Tibial nerve (tissue), 4 donors: ENCODE measurements around the gene NTSR1. TPM values are rescaled to one million over a fixed set of nuclear protein-coding genes. Genes with fewer than 3 reads are reported as not detected.

Source experiments
- DNase-seq, 2 donors: peaks; one replicate each; pipeline ENCODE4 v3.0.0-alpha.2; 2019; ENCODE audit warnings: low spot score in 2 of 2
- H3K27ac ChIP-seq, 4 donors: fragments of 200-600 bp; sonication (generic) in 3 of 4; one replicate each; pipeline ENCODE4 v1.5.1; 2017 to 2019; ENCODE audit warnings: mild to moderate bottlenecking in 1 of 4
- H3K27me3 ChIP-seq, 2 donors: fragments of 200-600 bp; sonication (generic) in 1 of 2; one replicate each; pipeline versions ENCODE4 v1.5.1 to v1.6.0; 2017 to 2019
- H3K36me3 ChIP-seq, 3 donors: fragments of 200-600 bp; sonication (generic); one replicate each; pipeline ENCODE4 v1.5.1; 2018 to 2019
- H3K4me1 ChIP-seq, 4 donors: fragments of 200-600 bp; sonication (generic) in 3 of 4; one replicate each; pipeline ENCODE4 v1.5.1; 2017 to 2019
- H3K4me3 ChIP-seq, 4 donors: fragments of 200-600 bp; sonication (generic) in 3 of 4; one replicate each; pipeline ENCODE4 v1.5.1; 2017 to 2019; ENCODE audit warnings: mild to moderate bottlenecking in 1 of 4, moderate library complexity in 1 of 4
- H3K9me3 ChIP-seq, 4 donors: fragments of 200-600 bp; sonication (generic) in 3 of 4; one replicate each; pipeline ENCODE4 v1.5.1; 2017 to 2019
- EP300 ChIP-seq, 2 donors: sonication (generic); formaldehyde crosslinking; IDR thresholded peaks; one replicate each; pipeline ENCODE4 v1.6.1; 2017; ENCODE audit warnings: antibody characterized with exemption in 2 of 2, mild to moderate bottlenecking in 1 of 2
- POLR2A ChIP-seq, 2 donors: fragments of 450-650 bp; IDR thresholded peaks; one replicate each; pipeline ENCODE4 v1.6.1; 2017; ENCODE audit warnings: antibody characterized with exemption in 2 of 2, mild to moderate bottlenecking in 2 of 2, moderate library complexity in 2 of 2
- WGBS, 2 donors: methylation state at CpG; one replicate each; pipeline ENCODE4 v1.1.5; 2018; 5-methylcytosine and 5-hydroxymethylcytosine counted together
- total RNA-seq, 4 donors: library from RNA; depleted of rRNA; stranded (reverse); fragments of >200 nt; gene quantifications; one replicate each; pipeline ENCODE4 v1.1.0, GENCODE V29; 2016
- TF ChIP-seq, protein P1 (sequence below), 5 experiments: fragments of 200-600 bp in 3 of 5; fragments of 450-650 bp in 2 of 5; sonication (generic) in 3 of 5; IDR thresholded peaks; one replicate each; pipeline ENCODE4 v1.5.1; 2016 to 2019; ENCODE audit warnings: antibody characterized with exemption in 5 of 5, mild to moderate bottlenecking in 3 of 5, moderate library complexity in 2 of 5

The NTSR1 gene
- total RNA-seq, 4 donors from 2014 or later, result 0.30 TPM; not detected in 3

DNA sequence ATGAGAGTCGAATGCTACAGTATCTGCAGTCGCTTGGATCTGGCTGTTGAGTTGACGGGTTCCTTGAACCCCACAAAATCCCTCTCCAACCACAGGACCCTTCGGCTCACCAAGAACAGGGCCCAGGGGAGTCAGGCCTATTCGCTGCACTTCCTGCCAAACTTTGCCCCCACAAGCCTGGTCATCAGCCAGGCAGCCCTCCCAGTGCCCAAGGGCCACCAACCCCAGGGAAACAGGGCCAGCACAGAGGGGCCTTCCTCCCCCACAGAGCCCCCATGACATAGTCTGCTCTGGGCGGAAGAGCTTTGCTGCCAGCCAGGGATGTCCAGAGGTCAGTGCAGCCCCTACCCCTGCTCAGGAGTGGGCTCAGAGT is 53.1 kb downstream of the NTSR1 start:
- no peak for TF ChIP-seq EP300 (IDR thresholded peaks at IDR 0.05)
- TF ChIP-seq, protein P1, sequence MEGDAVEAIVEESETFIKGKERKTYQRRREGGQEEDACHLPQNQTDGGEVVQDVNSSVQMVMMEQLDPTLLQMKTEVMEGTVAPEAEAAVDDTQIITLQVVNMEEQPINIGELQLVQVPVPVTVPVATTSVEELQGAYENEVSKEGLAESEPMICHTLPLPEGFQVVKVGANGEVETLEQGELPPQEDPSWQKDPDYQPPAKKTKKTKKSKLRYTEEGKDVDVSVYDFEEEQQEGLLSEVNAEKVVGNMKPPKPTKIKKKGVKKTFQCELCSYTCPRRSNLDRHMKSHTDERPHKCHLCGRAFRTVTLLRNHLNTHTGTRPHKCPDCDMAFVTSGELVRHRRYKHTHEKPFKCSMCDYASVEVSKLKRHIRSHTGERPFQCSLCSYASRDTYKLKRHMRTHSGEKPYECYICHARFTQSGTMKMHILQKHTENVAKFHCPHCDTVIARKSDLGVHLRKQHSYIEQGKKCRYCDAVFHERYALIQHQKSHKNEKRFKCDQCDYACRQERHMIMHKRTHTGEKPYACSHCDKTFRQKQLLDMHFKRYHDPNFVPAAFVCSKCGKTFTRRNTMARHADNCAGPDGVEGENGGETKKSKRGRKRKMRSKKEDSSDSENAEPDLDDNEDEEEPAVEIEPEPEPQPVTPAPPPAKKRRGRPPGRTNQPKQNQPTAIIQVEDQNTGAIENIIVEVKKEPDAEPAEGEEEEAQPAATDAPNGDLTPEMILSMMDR (IDR thresholded peaks at IDR 0.05), result no peak
- TF ChIP-seq POLR2A (IDR thresholded peaks at IDR 0.05), result no peak
- 90 to 94% methylated on average over 6 of the region's 6 CpGs for WGBS, 2 donors
- peaks cover 0 to 11% (median 0%) of the 10 kb centered on the region in 4 donors for H3K9me3 ChIP-seq
- peaks cover 0 to 4% (median 0%) of the 10 kb centered on the region in 4 donors for H3K4me1 ChIP-seq
- no peak overlapping the region for H3K27ac ChIP-seq
- H3K36me3 ChIP-seq, result no peaks in the 10 kb centered on the region
- H3K27me3 ChIP-seq, result peaks cover 0 to 66% of the 10 kb centered on the region in 2 donors
- DNase-seq, result no peak
- no peak overlapping the region for H3K4me3 ChIP-seq

DNA sequence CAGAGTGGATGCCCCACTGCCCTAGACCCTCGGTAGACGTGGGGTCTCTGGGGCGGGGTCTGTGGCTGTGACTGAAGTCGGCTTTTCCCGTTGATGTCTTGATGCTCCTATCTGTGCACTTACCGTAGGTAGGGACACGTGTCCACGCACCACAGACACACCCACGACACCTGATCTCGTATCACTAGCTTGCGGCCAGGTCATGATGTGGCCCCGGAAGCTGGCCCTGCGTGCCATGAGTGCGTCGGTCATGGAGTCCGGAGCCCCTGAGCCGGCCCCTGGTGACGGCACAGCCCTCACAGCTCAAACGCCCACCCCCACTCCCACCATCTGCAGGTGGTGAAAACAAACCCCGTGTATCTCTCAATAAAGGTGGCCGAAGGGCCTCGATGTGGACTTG is 53.7 kb downstream of the NTSR1 start:
- H3K36me3 ChIP-seq, result no peaks in the 10 kb centered on the region
- H3K4me1 ChIP-seq, result peaks cover 0 to 4% (median 0%) of the 10 kb centered on the region in 4 donors
- no peak overlapping the region for H3K4me3 ChIP-seq
- H3K9me3 ChIP-seq, result peaks cover 0 to 5% (median 0%) of the 10 kb centered on the region in 4 donors
- WGBS, 2 donors, result 90 to 94% methylated on average over 22 of the region's 22 CpGs
- no peak overlapping the region for H3K27ac ChIP-seq
- DNase-seq, result no peak
- TF ChIP-seq, protein P1 (IDR thresholded peaks at IDR 0.05), result no peak
- TF ChIP-seq EP300 (IDR thresholded peaks at IDR 0.05) (no peak), POLR2A (IDR thresholded peaks at IDR 0.05) (no peak)
- H3K27me3 ChIP-seq, result peaks cover 0 to 70% of the 10 kb centered on the region in 2 donors

DNA sequence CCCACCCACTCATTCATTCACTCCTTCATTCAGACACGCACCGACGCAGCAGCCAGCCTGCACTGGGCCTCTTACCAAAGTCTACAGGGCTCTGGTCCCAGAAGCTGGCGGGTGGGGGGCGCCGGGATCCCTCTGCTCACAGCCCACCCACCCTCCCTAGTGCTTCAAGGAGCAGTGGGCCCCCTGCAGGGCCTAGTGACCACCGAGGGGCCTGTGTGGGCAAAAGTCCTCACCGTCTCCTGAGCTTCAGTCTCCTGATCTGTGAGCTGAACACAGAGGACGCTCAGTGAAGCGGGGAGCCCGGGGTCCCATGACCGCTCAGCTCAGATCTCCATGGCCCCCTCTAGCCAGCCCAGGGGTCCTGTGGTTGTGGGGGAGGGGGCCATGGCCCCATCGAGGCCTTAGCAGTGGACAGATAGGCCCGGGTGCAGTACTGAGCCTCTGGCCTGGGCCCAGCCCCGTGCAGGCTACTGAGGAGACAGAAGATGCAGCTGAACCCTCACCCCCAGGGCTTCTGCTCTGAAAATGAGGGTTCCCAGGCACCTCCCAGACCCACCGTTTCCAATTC is 54.2 kb downstream of the NTSR1 start:
- Histone ChIP-seq H3K9me3 (no peaks in the 10 kb centered on the region), H3K4me3 (no peak overlapping the region), H3K36me3 (no peaks in the 10 kb centered on the region), H3K27me3 (peaks cover 0 to 74% of the 10 kb centered on the region in 2 donors), H3K27ac (no peak overlapping the region), H3K4me1 (peaks cover 0 to 4% (median 0%) of the 10 kb centered on the region in 4 donors)
- no peak for DNase-seq
- TF ChIP-seq EP300 (IDR thresholded peaks at IDR 0.05) (no peak), POLR2A (IDR thresholded peaks at IDR 0.05) (no peak)
- TF ChIP-seq, protein P1 (IDR thresholded peaks at IDR 0.05), result no peak
- WGBS, 2 donors, result 85 to 86% methylated on average over 14 to 15 of the region's 16 CpGs

DNA sequence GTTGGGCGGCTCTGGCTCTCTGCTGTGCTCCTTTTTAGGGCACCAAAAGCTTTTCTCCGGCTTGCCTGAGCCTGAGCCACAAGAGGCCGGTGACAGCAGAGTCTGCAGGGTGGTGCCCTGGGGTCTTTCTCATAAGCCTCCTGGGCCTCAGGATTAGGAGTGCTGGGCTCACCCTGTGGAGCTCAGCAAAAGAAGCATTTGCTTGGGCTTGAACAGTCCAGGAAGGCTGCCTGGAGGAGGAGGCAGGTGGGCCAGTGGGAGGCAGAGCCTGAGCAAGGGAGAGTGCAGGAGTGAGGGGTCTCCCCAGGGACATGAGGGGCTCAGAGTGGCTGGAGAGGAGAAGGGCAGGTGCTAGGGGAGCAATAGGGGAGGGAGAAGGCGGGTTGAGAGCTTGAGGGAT is 54.8 kb downstream of the NTSR1 start:
- peaks cover 0 to 9% (median 0%) of the 10 kb centered on the region in 4 donors for H3K4me1 ChIP-seq
- no peak for TF ChIP-seq EP300 (IDR thresholded peaks at IDR 0.05)
- TF ChIP-seq POLR2A (IDR thresholded peaks at IDR 0.05), result no peak
- TF ChIP-seq, protein P1 (IDR thresholded peaks at IDR 0.05), result no peak
- no peak for DNase-seq
- H3K27me3 ChIP-seq, result peaks cover 0 to 77% of the 10 kb centered on the region in 2 donors
- H3K9me3 ChIP-seq, result no peaks in the 10 kb centered on the region
- WGBS, 2 donors, result 88 to 98% methylated on average over 4 of the region's 4 CpGs
- H3K27ac ChIP-seq, result no peak overlapping the region
- no peak overlapping the region for H3K4me3 ChIP-seq
- H3K36me3 ChIP-seq, result no peaks in the 10 kb centered on the region

DNA sequence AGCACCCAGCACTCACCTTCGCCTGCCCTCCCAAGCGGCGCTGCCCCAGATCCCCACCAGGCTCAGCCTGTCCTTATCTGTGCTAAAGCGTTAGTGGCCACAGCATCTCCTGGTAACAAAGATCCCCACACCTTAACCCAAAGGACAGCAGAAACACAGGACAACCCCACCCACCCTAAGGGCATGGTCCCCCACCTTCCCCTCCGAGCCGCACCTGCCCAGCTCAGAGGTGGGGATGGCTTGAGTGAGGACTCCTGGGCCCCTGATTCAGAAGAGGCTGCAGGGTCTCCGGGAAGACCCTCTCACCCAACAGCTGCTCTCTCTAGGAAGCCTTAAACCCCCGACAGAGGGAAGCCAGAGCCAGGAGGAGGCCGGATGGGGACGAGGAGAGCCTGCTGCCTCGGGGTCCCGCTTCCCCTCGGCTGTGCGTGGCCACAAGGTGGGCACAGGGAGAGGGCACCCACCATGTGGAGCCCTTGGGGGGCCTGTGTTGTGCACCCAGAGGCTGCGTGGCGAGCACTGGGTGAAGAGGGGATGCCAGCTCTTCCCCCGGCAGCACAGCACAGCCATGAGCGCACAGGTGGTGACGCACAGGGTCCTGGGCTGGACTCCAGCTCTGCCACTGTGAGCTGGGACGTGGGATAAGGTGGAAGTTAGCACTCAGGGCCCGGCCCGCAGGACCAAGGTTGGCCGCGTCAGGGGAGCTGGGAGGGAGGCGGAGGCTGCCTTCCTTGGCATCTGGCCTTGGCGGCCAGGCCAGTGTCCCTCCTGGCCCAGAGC is 55.7 kb downstream of the NTSR1 start:
- H3K27me3 ChIP-seq, result peaks cover 0 to 73% of the 10 kb centered on the region in 2 donors
- H3K4me3 ChIP-seq, result no peak overlapping the region
- H3K9me3 ChIP-seq, result no peaks in the 10 kb centered on the region
- peaks cover 0 to 15% (median 0%) of the 10 kb centered on the region in 4 donors for H3K4me1 ChIP-seq
- WGBS, 2 donors, result 87 to 90% methylated on average over 19 to 23 of the region's 26 CpGs
- no peak overlapping the region for H3K27ac ChIP-seq
- H3K36me3 ChIP-seq, result no peaks in the 10 kb centered on the region
- DNase-seq, result no peak
- TF ChIP-seq, protein P1 (IDR thresholded peaks at IDR 0.05), result no peak
- no peak for TF ChIP-seq POLR2A (IDR thresholded peaks at IDR 0.05)
- no peak for TF ChIP-seq EP300 (IDR thresholded peaks at IDR 0.05)
